ENCODE results near the gene TINAG. TPM values are rescaled to one million over a fixed set of nuclear protein-coding genes. Genes with fewer than 3 reads are reported as not detected.

TINAG gene, protein sequence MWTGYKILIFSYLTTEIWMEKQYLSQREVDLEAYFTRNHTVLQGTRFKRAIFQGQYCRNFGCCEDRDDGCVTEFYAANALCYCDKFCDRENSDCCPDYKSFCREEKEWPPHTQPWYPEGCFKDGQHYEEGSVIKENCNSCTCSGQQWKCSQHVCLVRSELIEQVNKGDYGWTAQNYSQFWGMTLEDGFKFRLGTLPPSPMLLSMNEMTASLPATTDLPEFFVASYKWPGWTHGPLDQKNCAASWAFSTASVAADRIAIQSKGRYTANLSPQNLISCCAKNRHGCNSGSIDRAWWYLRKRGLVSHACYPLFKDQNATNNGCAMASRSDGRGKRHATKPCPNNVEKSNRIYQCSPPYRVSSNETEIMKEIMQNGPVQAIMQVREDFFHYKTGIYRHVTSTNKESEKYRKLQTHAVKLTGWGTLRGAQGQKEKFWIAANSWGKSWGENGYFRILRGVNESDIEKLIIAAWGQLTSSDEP
- total RNA-seq (2021; ENCODE audit: unreplicated experiment), result not detected
- not detected in 2 replicates for polyA plus RNA-seq (2012)
- Bru-seq, nascent RNA, result not detected
- not detected for BruChase-seq, experiment 1, labeled RNA remaining after a 6-hour chase
- BruChase-seq, experiment 2, labeled RNA remaining after a 2-hour chase, result not detected
- long read RNA-seq, result 0 reads

DNA sequence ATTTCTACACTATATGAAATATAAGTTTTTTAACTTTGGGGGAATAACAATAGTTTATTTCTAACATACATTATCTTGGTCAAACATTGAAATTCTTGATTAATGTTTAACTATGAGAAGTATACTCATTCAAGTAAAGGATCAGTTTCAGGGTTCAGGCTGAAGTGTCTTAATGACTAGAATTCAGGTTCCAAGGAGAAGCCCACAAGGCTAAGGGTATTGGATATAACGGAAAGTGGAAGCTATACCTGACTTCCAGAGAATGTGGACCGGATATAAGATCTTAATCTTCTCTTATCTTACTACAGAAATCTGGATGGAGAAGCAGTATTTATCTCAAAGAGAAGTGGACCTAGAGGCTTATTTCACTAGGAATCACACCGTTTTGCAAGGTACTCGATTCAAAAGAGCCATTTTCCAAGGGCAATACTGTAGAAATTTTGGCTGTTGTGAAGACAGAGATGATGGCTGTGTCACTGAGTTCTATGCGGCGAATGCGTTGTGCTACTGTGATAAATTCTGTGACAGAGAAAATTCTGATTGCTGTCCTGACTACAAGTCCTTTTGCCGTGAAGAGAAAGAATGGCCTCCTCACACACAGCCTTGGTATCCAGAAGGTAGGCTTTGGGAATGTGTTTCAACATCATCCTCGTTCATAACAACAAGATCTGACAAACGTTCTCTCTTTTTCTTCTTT, at the start of gene TINAG:
TSS of gene TINAG (plus strand) at position 153 of the 697 bp plus-strand sequence. CDS start at position 263, 110 bp downstream.
- Histone ChIP-seq H2AFZ (ENCODE audit: low read depth, low read length, poor library complexity, severe bottlenecking) (no peak within 1 kb of the TSS), H3K9me2 (ENCODE audit: insufficient read depth) (no peaks in the 10 kb centered on the region), H4K20me1 (ENCODE audit: insufficient read depth) (no peaks in the 10 kb centered on the region), H3K36me3 (ENCODE audit: control insufficient read depth in 1 of 2, insufficient read depth in 2 of 2, low read length in 2 of 2) (no peaks in the 10 kb centered on the region), H3K9me3 (ENCODE audit: control insufficient read depth in 1 of 2, insufficient read depth in 1 of 2, low read depth in 1 of 2, low read length in 2 of 2) (no peaks in the 10 kb centered on the region), H3K9ac (ENCODE audit: low read length) (no peak within 1 kb of the TSS), H3K4me2 (ENCODE audit: low read length) (no peak within 1 kb of the TSS), H3K4me3 (replicated peaks in 1 of 2; ENCODE audit: low read depth in 1 of 2, low read length in 2 of 2) (no peak within 1 kb of the TSS), H3K27ac (ENCODE audit: low read depth, low read length) (no peak within 1 kb of the TSS), H3K79me2 (ENCODE audit: insufficient read depth, low read length) (no peaks in the 10 kb centered on the region), H3K27me3 (ENCODE audit: insufficient read depth, low read length) (no peaks in the 10 kb centered on the region), H3K4me1 (ENCODE audit: control insufficient read depth in 1 of 2, insufficient read depth in 2 of 2, low read length in 2 of 2) (no peaks in the 10 kb centered on the region)
- ChIA-PET POLR2A (no interaction called here), RAD21 (ENCODE audit: low non-redundant PET in 1 of 2, low total read pairs in 2 of 2, uncharacterized antibody in 2 of 2, unreplicated experiment in 2 of 2) (no interaction called here), CTCF (no interaction called here)
- no TSS peak for BruUV-seq (replicated peaks)
- no peak for ATAC-seq
- intact Hi-C loops (cut with micrococcal nuclease), result no loop called here
- DNase-seq (ENCODE audit: low read depth, low spot score), result no peak
- no peak for TF ChIP-seq ELF1 (IDR thresholded peaks at IDR 0.05; ENCODE audit: borderline replicate concordance, low read depth)
- no peak for TF ChIP-seq TCF7L2 (IDR thresholded peaks at IDR 0.05; ENCODE audit: borderline replicate concordance, extremely low read depth, insufficient read depth, insufficient read length)
- TF ChIP-seq EZH2phosphoT487 (IDR thresholded peaks at IDR 0.05; ENCODE audit: borderline replicate concordance), result no peak
- TF ChIP-seq EZH2 (IDR thresholded peaks at IDR 0.05), result no peak
- no peak for TF ChIP-seq SP1 (IDR thresholded peaks at IDR 0.05; ENCODE audit: low read depth)
- TF ChIP-seq CBX3 (IDR thresholded peaks at IDR 0.05; ENCODE audit: low read depth), result no peak
- TF ChIP-seq EGR1 (IDR thresholded peaks at IDR 0.05; ENCODE audit: low read depth), result no peak
- TF ChIP-seq, protein P1, sequence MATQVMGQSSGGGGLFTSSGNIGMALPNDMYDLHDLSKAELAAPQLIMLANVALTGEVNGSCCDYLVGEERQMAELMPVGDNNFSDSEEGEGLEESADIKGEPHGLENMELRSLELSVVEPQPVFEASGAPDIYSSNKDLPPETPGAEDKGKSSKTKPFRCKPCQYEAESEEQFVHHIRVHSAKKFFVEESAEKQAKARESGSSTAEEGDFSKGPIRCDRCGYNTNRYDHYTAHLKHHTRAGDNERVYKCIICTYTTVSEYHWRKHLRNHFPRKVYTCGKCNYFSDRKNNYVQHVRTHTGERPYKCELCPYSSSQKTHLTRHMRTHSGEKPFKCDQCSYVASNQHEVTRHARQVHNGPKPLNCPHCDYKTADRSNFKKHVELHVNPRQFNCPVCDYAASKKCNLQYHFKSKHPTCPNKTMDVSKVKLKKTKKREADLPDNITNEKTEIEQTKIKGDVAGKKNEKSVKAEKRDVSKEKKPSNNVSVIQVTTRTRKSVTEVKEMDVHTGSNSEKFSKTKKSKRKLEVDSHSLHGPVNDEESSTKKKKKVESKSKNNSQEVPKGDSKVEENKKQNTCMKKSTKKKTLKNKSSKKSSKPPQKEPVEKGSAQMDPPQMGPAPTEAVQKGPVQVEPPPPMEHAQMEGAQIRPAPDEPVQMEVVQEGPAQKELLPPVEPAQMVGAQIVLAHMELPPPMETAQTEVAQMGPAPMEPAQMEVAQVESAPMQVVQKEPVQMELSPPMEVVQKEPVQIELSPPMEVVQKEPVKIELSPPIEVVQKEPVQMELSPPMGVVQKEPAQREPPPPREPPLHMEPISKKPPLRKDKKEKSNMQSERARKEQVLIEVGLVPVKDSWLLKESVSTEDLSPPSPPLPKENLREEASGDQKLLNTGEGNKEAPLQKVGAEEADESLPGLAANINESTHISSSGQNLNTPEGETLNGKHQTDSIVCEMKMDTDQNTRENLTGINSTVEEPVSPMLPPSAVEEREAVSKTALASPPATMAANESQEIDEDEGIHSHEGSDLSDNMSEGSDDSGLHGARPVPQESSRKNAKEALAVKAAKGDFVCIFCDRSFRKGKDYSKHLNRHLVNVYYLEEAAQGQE (IDR thresholded peaks at IDR 0.05; ENCODE audit: low read depth), result no peak
- TF ChIP-seq, protein P2, sequence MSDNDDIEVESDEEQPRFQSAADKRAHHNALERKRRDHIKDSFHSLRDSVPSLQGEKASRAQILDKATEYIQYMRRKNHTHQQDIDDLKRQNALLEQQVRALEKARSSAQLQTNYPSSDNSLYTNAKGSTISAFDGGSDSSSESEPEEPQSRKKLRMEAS (IDR thresholded peaks at IDR 0.05), result no peak
- TF ChIP-seq, protein P3, sequence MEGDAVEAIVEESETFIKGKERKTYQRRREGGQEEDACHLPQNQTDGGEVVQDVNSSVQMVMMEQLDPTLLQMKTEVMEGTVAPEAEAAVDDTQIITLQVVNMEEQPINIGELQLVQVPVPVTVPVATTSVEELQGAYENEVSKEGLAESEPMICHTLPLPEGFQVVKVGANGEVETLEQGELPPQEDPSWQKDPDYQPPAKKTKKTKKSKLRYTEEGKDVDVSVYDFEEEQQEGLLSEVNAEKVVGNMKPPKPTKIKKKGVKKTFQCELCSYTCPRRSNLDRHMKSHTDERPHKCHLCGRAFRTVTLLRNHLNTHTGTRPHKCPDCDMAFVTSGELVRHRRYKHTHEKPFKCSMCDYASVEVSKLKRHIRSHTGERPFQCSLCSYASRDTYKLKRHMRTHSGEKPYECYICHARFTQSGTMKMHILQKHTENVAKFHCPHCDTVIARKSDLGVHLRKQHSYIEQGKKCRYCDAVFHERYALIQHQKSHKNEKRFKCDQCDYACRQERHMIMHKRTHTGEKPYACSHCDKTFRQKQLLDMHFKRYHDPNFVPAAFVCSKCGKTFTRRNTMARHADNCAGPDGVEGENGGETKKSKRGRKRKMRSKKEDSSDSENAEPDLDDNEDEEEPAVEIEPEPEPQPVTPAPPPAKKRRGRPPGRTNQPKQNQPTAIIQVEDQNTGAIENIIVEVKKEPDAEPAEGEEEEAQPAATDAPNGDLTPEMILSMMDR (IDR thresholded peaks at IDR 0.05 in 2 of 3, conservative IDR thresholded peaks at IDR 0.05 in 1 of 3; ENCODE audit: borderline replicate concordance in 1 of 3, insufficient read depth in 1 of 3, low read depth in 2 of 3, low read length in 2 of 3), result no peak
- TF ChIP-seq, protein P4, sequence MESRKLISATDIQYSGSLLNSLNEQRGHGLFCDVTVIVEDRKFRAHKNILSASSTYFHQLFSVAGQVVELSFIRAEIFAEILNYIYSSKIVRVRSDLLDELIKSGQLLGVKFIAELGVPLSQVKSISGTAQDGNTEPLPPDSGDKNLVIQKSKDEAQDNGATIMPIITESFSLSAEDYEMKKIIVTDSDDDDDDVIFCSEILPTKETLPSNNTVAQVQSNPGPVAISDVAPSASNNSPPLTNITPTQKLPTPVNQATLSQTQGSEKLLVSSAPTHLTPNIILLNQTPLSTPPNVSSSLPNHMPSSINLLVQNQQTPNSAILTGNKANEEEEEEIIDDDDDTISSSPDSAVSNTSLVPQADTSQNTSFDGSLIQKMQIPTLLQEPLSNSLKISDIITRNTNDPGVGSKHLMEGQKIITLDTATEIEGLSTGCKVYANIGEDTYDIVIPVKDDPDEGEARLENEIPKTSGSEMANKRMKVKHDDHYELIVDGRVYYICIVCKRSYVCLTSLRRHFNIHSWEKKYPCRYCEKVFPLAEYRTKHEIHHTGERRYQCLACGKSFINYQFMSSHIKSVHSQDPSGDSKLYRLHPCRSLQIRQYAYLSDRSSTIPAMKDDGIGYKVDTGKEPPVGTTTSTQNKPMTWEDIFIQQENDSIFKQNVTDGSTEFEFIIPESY (IDR thresholded peaks at IDR 0.05; ENCODE audit: extremely low read depth, insufficient replicate concordance, low read length), result no peak
- TF ChIP-seq RAD21 (IDR thresholded peaks at IDR 0.05; ENCODE audit: low read depth), result no peak
- TF ChIP-seq FOSL1 (IDR thresholded peaks at IDR 0.05; ENCODE audit: low read depth), result no peak
- TF ChIP-seq POLR2A (IDR thresholded peaks at IDR 0.05; ENCODE audit: borderline replicate concordance, extremely low read depth, insufficient read depth, insufficient read length), result no peak
- TF ChIP-seq CEBPB (IDR thresholded peaks at IDR 0.05; ENCODE audit: low read depth), result no peak
- no peak for TF ChIP-seq POLR2AphosphoS5 (IDR thresholded peaks at IDR 0.05; ENCODE audit: low read depth, low read length)
- TF ChIP-seq SIN3A (IDR thresholded peaks at IDR 0.05; ENCODE audit: low read depth), result no peak

All from HCT116 (cell line).